Astrocyte (in vitro differentiated cells and primary cell): ENCODE data around the gene BLOC1S3. TPM values are rescaled to one million over a fixed set of nuclear protein-coding genes. Genes with fewer than 3 reads are reported as not detected.

ENCODE experiments used
- DNase-seq: peaks from one replicate; pipeline ENCODE4 v3.0.0-alpha.2; 2010; ENCODE audit warnings: low read depth
- FAIRE-seq: peaks from 2 replicates; lab custom pipeline; 2011; peaks lifted over from hg19 to GRCh38; lab: Jason Lieb, UNC
- H2AFZ ChIP-seq: 2 replicates; pipeline ENCODE4 v1.6.0; 2012; ENCODE audit warnings: low read depth, low read length, inconsistent platforms
- H3K27ac ChIP-seq: 2 replicates; pipeline ENCODE4 v1.5.1; 2011; ENCODE audit warnings: low read depth, low read length, inconsistent platforms
- H3K27me3 ChIP-seq: 2 replicates; pipeline ENCODE4 v1.6.0; 2011; ENCODE audit warnings: low read length, inconsistent platforms; ENCODE audit not compliant: insufficient read depth
- H3K36me3 ChIP-seq: 2 replicates; pipeline ENCODE4 v1.5.1; 2011; ENCODE audit warnings: low read length, inconsistent platforms; ENCODE audit not compliant: insufficient read depth
- H3K4me1 ChIP-seq: 2 replicates; pipeline ENCODE4 v1.5.1; 2011; ENCODE audit warnings: low read length, inconsistent platforms; ENCODE audit not compliant: insufficient read depth
- H3K4me2 ChIP-seq: 2 replicates; pipeline ENCODE4 v1.6.0; 2012; ENCODE audit warnings: low read length, inconsistent platforms
- H3K4me3 ChIP-seq: 2 replicates; pipeline ENCODE4 v1.5.1; 2011; ENCODE audit warnings: low read depth, mild to moderate bottlenecking, low read length, inconsistent platforms; ENCODE audit not compliant: insufficient read depth
- H3K79me2 ChIP-seq: 2 replicates; pipeline ENCODE4 v1.6.0; 2012; ENCODE audit warnings: mild to moderate bottlenecking, low read length, inconsistent platforms; ENCODE audit not compliant: insufficient read depth
- H3K9ac ChIP-seq: 2 replicates; pipeline ENCODE4 v1.6.0; 2012; ENCODE audit warnings: mild to moderate bottlenecking, low read length, inconsistent platforms
- H3K9me3 ChIP-seq: 2 replicates; pipeline ENCODE4 v1.5.1; 2012; ENCODE audit warnings: low read depth, mild to moderate bottlenecking, low read length, inconsistent platforms; ENCODE audit not compliant: insufficient read depth
- H4K20me1 ChIP-seq: 2 replicates; pipeline ENCODE4 v1.6.0; 2012; ENCODE audit warnings: low read length, inconsistent platforms; ENCODE audit not compliant: insufficient read depth
- H3K27ac Mint-ChIP-seq: one replicate; pipeline ENCODE4 v1.8.0; 2021; ENCODE audit warnings: mild to moderate bottlenecking, mixed read lengths; ENCODE audit not compliant: unreplicated experiment
- H3K27me3 Mint-ChIP-seq: one replicate; pipeline ENCODE4 v1.8.0; 2021; ENCODE audit warnings: low read depth, mixed read lengths; ENCODE audit not compliant: unreplicated experiment
- H3K36me3 Mint-ChIP-seq: one replicate; pipeline ENCODE4 v1.8.0; 2021; ENCODE audit warnings: low read depth, mixed read lengths; ENCODE audit not compliant: unreplicated experiment
- H3K4me1 Mint-ChIP-seq: one replicate; pipeline ENCODE4 v1.8.0; 2021; ENCODE audit warnings: low read depth, mixed read lengths; ENCODE audit not compliant: unreplicated experiment
- H3K4me3 Mint-ChIP-seq: one replicate; pipeline ENCODE4 v1.8.0; 2021; ENCODE audit warnings: mild to moderate bottlenecking, moderate library complexity, mixed read lengths; ENCODE audit not compliant: unreplicated experiment
- H3K9me3 Mint-ChIP-seq: one replicate; pipeline ENCODE4 v1.8.0; 2021; ENCODE audit warnings: mild to moderate bottlenecking, mixed read lengths; ENCODE audit not compliant: unreplicated experiment
- CTCF ChIP-seq: IDR thresholded peaks from 2 replicates; pipeline ENCODE4 v1.5.1; 2011; ENCODE audit warnings: low read depth, mild to moderate bottlenecking, inconsistent platforms, low read length, moderate library complexity; ENCODE audit not compliant: insufficient read depth
- EZH2 ChIP-seq: IDR thresholded peaks from 2 replicates; pipeline ENCODE4 v1.6.1; 2012; ENCODE audit warnings: mild to moderate bottlenecking, low read length, inconsistent platforms; ENCODE audit not compliant: insufficient read depth
- total RNA-seq: library from RNA; stranded (reverse); gene quantifications from 2 replicates; pipeline ENCODE4 v1.2.1, GENCODE V29; 2021

BLOC1S3 gene
- total RNA-seq, 1 donor from 2014 or later: 14.5 TPM

GRCh38 chr19:45170146-45171106 is 8.2 kb upstream of the BLOC1S3 start:
- H2AFZ ChIP-seq: no peak overlapping the region
- no peak for DNase-seq
- H3K9me3 ChIP-seq: no peaks in the 10 kb centered on the region
- FAIRE-seq: no peak
- no peaks in the 10 kb centered on the region for H3K79me2 ChIP-seq
- Mint-ChIP-seq H3K36me3 (no peaks in the 10 kb centered on the region), H3K4me3 (no peak overlapping the region), H3K27me3 (no peaks in the 10 kb centered on the region), H3K27ac (no peak overlapping the region), H3K9me3 (no peaks in the 10 kb centered on the region), H3K4me1 (peaks cover 16% of the 10 kb centered on the region)
- no peak for TF ChIP-seq EZH2
- no peak overlapping the region for H3K4me2 ChIP-seq
- H3K27me3 ChIP-seq: no peaks in the 10 kb centered on the region
- no peaks in the 10 kb centered on the region for H3K4me1 ChIP-seq
- H3K9ac ChIP-seq: no peak overlapping the region
- H3K4me3 ChIP-seq: no peak overlapping the region
- no peaks in the 10 kb centered on the region for H3K36me3 ChIP-seq
- H3K27ac ChIP-seq: no peak overlapping the region
- H4K20me1 ChIP-seq: no peaks in the 10 kb centered on the region

DNA sequence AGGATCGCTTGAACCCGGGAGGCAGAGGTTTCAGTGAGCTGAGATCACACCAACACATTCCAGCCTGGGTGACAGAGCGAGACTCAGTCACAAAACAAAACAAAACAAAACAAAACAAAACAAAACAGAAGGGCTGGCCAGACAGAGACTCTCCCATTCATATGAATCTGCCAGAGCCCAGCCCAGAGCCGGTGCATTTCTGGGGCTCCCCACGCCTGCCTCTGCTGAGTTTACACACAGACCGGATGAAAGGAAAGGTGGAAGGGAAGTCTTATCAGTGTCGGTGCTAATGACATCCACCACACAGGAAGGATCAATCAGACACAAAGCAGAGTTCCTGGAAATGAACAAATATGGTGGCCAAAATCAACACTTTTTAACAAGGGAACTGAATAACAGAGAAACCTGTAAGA is 7.4 kb upstream of the BLOC1S3 start:
- Histone ChIP-seq H3K27me3 (no peaks in the 10 kb centered on the region), H2AFZ (no peak overlapping the region), H3K36me3 (no peaks in the 10 kb centered on the region), H3K4me2 (no peak overlapping the region), H3K27ac (no peak overlapping the region), H4K20me1 (no peaks in the 10 kb centered on the region), H3K4me3 (no peak overlapping the region), H3K4me1 (no peaks in the 10 kb centered on the region), H3K9ac (no peak overlapping the region), H3K79me2 (no peaks in the 10 kb centered on the region), H3K9me3 (no peaks in the 10 kb centered on the region)
- TF ChIP-seq CTCF: no peak
- no peak for TF ChIP-seq EZH2
- DNase-seq: no peak
- H3K4me3 Mint-ChIP-seq: peak overlapping the region; percentile 51
- no peak for FAIRE-seq
- peak overlapping the region; percentile 22 for H3K27ac Mint-ChIP-seq
- no peaks in the 10 kb centered on the region for H3K27me3 Mint-ChIP-seq
- H3K36me3 Mint-ChIP-seq: no peaks in the 10 kb centered on the region
- H3K4me1 Mint-ChIP-seq: peaks cover 16% of the 10 kb centered on the region
- H3K9me3 Mint-ChIP-seq: no peaks in the 10 kb centered on the region

- FAIRE-seq (no peak), DNase-seq (no peak)
- H3K9me3 Mint-ChIP-seq: no peaks in the 10 kb centered on the region
- peaks cover 16% of the 10 kb centered on the region for H3K4me1 Mint-ChIP-seq
- Histone ChIP-seq H3K9ac (no peak overlapping the region), H4K20me1 (no peaks in the 10 kb centered on the region), H3K36me3 (no peaks in the 10 kb centered on the region), H3K9me3 (no peaks in the 10 kb centered on the region), H2AFZ (no peak overlapping the region), H3K79me2 (no peaks in the 10 kb centered on the region), H3K27me3 (no peaks in the 10 kb centered on the region), H3K27ac (no peak overlapping the region), H3K4me2 (no peak overlapping the region), H3K4me1 (peaks cover 2% of the 10 kb centered on the region), H3K4me3 (no peak overlapping the region)
- no peaks in the 10 kb centered on the region for H3K36me3 Mint-ChIP-seq
- TF ChIP-seq EZH2: no peak
- no peak overlapping the region for H3K27ac Mint-ChIP-seq
- H3K27me3 Mint-ChIP-seq: no peaks in the 10 kb centered on the region
- H3K4me3 Mint-ChIP-seq: no peak overlapping the region
These were observed 6.4 kb upstream of the BLOC1S3 start for GRCh38 chr19:45172173-45172572.
